Myocyte (in vitro differentiated cells): Measurements from ENCODE around the gene MRGPRF. TPM values are rescaled to one million over a fixed set of nuclear protein-coding genes. Genes with fewer than 3 reads are reported as not detected.

Experiments used
- DNase-seq: peaks from one replicate; pipeline ENCODE4 v3.0.0-alpha.2; 2012; ENCODE audit warnings: low read depth
- total RNA-seq: library from RNA; depleted of rRNA; stranded (reverse); fragments of >200 nt; gene quantifications from 2 replicates; pipeline ENCODE4 v1.2.3, GENCODE V29; 2014

The MRGPRF gene
- total RNA-seq, 1 donor from 2014 or later, result not detected

- no peak for DNase-seq
Measured at GRCh38 chr11:69024509-69024908, 11.5 kb upstream of the MRGPRF start.

- no peak for DNase-seq
Measured at GRCh38 chr11:69022260-69022659, 9.2 kb upstream of the MRGPRF start.

DNA sequence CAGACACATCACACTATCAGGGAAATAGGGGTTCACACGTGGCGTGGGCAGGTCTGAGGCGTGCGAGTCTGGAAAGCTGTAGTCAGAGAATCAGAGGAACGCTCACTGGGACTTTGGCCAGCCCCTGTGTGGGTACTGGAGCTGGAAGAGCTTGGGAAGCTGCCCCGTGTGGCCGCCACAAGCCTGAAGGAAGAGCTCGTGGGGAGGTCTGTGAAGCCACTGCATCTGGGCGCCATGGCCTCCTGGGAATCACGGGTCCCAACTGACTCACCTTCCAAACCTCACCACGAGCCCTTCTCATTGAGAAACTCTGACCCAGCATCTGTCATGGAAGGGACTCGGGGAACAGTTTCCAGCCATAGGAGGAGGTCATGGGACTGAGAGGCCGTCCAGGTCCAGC lies 5.9 kb upstream of the MRGPRF start:
- DNase-seq, result peak; percentile 49

GRCh38 chr11:69017951-69018350 lies 4.9 kb upstream of the MRGPRF start:
- DNase-seq, result no peak

GRCh38 chr11:69014898-69015549 lies 2.0 kb upstream of the MRGPRF start:
- no peak for DNase-seq

DNA sequence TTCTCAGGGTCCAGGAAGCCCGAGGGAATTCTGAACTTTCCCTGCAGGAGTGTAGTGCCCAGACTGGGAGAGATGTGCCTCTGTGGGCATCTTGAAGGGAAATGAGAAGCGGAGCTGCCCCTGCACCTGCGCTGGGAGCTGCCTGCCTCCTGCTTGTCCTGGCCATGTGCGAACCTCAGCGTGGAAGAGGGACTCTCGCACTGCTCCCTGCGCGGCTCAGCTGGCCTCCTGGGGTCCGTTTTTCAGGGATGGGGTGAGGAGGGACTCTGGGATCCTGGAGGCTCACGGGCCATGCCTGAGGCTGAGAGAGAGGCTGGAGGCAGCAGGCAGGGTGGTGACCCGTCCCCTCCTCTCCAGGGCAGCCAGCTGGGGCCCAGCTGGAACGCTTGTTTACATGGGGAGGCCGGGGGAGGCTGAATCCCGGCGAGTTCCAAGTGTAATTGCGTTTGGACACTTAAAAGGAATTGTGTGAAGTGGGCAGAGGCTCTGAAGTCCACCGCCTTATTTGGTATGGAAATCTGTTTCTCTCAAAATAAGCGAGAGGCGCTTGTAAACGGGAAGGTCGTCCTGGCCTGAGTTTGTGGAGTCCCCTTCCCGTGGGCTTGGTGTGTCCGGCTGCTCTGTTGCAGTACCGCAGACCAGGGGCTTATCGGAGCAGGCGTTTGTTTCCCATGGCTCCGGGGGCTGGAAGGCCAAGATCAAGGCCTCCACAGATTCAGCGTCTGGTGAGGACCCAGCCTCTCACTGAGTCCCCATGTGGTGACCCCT lies 1.2 kb upstream of the MRGPRF start:
- DNase-seq, result no peak

DNA sequence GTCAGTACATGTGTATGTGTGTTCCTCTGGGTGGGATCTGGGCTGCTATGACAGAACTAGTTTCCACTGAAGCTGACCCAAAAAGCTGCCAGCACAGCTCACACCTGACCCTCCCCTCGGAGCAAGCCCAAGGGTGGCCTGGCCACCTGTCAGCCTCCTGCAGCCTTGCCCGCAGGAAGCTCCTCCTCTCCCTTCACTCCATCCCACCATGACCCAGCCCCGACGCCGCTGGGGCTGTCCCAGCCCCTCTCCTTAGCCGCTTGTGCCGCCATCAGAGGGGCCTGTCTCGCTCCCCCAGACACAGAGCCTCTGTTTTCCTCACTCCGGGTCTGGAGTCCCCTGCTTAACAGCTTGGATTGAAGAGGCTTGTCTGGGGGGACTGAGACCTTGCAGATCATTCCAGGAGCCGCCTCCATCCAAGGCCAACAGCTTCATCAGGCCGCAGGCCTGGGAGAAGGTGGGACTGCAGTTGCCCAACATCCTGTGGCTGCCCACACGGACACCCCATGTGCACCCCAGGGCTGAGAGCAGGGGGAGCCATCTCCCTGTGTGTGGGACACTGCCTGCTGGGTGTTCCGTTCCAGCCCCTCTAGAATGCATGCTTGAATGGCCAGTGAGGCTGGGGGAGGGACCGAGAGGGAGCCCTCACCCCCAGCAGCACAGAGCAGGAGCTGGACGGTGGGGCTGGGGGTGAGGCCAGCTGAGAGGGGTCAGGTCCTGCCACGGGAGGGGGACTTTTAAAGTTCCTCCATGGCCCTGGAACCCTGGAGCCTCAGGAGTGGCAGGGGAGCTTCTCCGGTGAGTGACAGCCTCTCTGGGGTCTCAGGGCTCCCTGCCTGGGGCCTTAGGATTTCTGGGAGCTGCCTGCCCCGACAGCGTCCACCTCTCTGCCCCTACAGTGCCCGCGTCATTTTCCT lies 696 bp downstream of the MRGPRF start:
- no peak for DNase-seq

DNA sequence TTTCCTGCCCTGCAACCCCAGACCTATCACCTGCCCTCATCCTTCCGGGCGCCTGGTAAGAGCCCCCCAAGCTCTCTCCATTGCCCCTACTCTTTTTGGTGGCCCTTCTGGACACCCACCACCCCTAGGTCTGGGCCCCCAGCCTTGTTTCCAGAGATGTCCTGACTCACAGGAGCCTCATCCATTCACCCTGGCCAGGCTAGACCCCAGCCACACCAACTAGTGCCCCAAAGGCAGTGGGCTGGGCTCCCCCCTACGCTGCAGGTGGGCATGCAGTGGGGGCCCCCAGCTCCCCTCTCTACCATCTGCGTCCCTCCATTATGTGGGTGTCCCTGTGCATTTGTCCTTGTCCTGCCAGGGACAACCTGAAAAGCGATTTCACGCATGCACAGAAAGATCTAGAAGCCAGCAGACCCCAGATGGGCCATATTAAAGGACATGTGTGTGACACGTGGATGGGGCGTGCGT lies 1.4 kb downstream of the MRGPRF start:
- DNase-seq, result no peak

DNA sequence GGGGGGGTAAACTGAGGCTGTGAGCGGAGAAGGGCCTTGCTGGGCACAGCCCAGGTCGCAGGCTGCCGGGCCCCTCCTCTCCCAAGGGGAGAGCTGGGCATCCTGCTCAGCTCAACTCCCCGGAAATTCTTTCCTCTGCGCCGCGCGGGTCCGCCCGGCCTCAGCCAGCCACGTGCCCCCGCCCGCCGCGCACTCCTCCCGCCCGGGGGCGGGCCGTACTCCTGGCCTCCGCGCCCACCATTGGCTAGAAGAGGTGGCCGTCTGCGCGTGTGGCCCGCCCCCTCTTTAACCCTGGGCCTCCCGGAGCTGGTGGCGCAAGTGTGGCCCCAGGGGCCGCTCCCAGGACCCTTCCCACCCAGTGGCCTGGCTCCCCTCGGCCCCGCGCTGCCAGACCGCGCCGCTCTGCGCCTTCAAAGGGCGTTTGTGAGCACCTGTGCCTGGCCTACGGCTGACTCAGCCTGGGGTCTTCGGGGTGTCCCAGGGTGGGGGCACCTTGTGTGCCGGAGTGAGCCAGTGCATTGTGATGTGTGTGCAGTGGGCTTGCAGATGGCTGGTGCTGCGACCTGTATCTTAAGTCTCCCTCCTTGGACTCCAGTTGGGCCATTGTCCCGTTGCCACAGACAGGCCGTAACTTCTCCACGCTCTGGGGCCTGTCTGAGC lies 2.0 kb downstream of the MRGPRF start:
- peak; percentile 68 for DNase-seq

GRCh38 chr11:69010361-69010891 lies 2.6 kb downstream of the MRGPRF start:
- no peak for DNase-seq

GRCh38 chr11:69009441-69010211 lies 3.4 kb downstream of the MRGPRF start:
- DNase-seq, result no peak

GRCh38 chr11:69008737-69009440 lies 4.2 kb downstream of the MRGPRF start:
- DNase-seq, result peak; percentile 91

DNA sequence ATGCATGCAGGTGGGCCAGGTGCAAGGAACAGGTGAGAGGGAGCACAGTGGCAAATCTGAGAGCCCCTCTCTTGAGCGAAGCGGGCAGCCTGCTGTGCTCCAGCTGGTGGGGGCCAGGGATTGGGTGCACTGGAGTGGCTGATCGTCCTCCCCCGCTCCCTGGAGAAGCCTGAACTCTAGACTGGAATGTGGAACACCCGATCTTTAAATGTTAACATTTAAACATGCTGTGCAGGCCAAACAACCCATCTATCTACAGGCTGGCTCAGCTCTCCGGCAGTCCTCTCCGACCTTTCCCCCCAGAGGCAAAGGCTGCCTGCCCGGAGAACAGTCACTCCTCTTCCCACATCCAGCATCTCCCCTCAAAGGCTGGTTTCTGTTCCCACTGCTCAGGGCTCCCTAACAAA lies 5.1 kb downstream of the MRGPRF start:
- DNase-seq, result no peak

- no peak for DNase-seq
Measured at GRCh38 chr11:69006816-69007215, 6.2 kb downstream of the MRGPRF start.

GRCh38 chr11:69005631-69006368 lies 7.2 kb downstream of the MRGPRF start:
- no peak for DNase-seq

DNA sequence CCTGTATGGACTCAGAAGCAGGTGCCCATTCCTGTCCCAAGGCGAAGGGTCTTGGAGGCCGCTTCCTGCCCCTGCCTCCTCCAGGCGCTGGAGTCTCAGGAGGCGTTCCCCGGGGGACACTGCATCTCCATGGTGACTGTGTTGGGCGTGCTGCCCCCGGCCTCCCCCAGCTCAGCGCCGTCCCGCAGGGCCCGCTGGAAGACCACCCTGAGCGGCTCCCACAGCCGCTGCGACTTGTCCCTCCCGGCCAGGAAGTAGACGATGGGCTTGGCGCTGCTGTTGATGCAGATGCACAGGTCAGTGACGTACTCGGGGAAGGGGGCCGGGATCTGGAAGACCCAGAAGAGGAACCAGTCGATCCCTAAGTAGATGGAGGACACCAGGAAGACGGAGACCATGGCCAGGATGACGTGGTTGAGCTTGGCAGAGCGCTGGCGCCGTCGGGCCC lies 7.8 kb downstream of the MRGPRF start:
- DNase-seq, result no peak

GRCh38 chr11:69004411-69005182 lies 8.4 kb downstream of the MRGPRF start:
- DNase-seq, result no peak

DNA sequence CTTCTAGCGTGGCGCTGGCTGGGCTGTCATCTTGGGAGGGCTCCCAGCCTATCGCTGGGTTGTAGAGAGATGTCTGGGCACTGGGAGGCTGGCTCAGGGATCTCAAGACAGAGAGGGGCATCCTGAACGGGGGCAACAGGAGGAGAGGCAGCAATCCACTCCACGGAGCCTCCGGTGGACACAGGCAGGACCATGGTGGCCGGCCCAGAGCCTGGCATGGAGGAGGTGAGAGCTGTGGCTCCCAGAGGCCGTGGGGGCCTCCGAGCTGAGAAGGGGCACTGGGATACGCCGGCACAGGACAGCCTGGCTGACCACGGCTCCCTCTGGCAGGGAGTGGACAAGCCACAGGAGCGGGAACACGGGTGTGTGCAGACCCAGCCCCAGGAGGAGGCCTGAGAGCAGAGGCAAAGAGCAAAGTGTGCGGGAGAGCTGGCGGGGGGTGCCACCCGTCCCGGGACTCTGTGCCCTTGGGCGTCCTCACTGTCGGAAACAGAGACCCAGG lies 9.1 kb downstream of the MRGPRF start:
- no peak for DNase-seq
